GM23248 (cell line): ENCODE measurements around the gene SENP1.

ENCODE experiments used
- EZH2 ChIP-seq: fragments of 200-600 bp; sonication (generic); IDR thresholded peaks from 2 replicates; pipeline ENCODE4 v1.6.1; 2018; ENCODE audit warnings: antibody characterized with exemption, mild to moderate bottlenecking; ENCODE audit not compliant: insufficient read depth, poor library complexity, severe bottlenecking
- EZH2phosphoT487 ChIP-seq: fragments of 200-600 bp; sonication (generic); IDR thresholded peaks from 2 replicates; pipeline ENCODE4 v1.6.1; 2018; ENCODE audit warnings: antibody characterized with exemption, moderate library complexity, mild to moderate bottlenecking, low read depth; ENCODE audit not compliant: insufficient read depth

DNA sequence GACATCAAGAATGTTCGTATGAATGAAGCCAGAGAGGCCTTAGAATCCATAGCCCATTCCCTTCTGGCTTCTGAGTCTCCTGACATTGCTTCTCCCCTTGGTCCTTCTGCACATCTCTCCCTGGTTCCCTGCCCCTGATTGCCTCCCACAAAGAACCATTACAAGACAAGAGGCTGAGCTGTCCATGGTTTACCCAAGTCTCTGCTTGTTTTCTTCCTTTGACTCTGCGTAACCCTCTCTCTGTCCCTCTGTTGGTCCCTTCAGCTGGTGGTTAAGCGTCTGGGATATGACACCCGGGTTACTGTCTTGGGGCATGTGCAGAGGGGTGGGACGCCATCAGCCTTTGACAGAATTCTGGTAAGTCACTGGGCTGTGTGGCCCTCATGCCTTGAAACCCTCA lies 29.1 kb upstream of the SENP1 start:
- no peak for TF ChIP-seq EZH2
- TF ChIP-seq EZH2phosphoT487 = no peak
